HG02678 (cell line): ENCODE data around the gene RGS8.

Experiments
- ATAC-seq: cut with Tn5 transposase; IDR thresholded peaks from one replicate; pipeline ENCODE4 v1.9.1; 2021; ENCODE audit warnings: mild to moderate bottlenecking, moderate library complexity; ENCODE audit not compliant: unreplicated experiment

Gene RGS8

GRCh38 chr1:182641561-182641960, 42.8 kb downstream of the RGS8 start:
- no peak for ATAC-seq

GRCh38 chr1:182639330-182639729, 45.1 kb downstream of the RGS8 start:
- no peak for ATAC-seq

- ATAC-seq, result no peak
Observed at GRCh38 chr1:182637769-182638168, 46.6 kb downstream of the RGS8 start.

DNA sequence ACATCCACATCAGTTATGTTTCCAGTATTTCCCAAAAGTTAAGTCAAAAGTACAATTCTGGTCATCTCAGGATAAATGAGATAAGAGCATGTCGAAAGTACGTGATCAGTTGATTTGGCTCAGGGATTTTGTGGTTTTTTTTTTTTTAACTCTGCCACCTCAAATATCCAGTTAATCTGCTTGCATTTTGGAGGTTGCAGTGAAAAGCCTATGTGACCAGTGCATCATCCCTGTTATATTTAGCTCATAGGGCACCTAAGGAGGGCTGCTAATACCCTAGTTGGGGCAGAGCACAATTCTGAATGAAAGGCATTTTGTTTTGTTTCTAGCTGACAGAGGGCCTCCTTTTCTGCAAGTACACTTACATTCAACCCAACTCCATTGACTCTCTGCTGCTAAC, 48.5 kb downstream of the RGS8 start:
- no peak for ATAC-seq
